Hindlimb muscle (tissue), 1 donor: ENCODE data around the gene FBLN5. TPM values are rescaled to one million over a fixed set of nuclear protein-coding genes. Genes with fewer than 3 reads are reported as not detected.
A peak's percentile ranks its signal among the peaks of the same experiment; 100 is the strongest.
"Not testable (repeated sequence)": the region's sequence is repeated elsewhere in the genome, so short reads cannot be mapped to it uniquely, and the experiment has no call there.

ENCODE experiments used
- DNase-seq: peaks from one replicate; pipeline ENCODE4 v3.0.0-alpha.2; 2013
- polyA plus RNA-seq: library from polyadenylated mRNA; unstranded; fragments of 120-200 nt; gene quantifications from one replicate; pipeline ENCODE4 v1.2.1, GENCODE V29; 2013; ENCODE audit not compliant: insufficient read length

Gene FBLN5
- polyA plus RNA-seq, 1 donor, result 53.0 TPM

DNA sequence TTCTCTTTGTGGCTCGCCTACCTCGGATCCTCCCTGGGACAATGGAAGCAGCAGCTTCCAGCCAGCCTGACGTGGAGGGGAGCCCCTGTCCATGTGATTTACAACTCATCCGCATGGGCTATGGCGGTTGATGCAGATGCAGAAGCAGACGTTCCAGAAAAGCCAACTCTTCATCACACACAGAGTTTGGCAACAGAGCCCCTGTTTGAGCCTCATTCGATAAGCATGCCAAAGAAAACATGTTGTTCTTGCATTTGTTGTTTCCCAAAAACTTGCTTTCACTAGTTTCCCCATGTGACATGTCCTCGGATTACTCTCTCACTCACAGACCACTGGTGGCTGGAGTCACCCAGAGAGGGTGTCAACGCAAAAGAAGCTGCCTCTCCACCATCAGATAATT lies 63.7 kb downstream of the FBLN5 start:
- DNase-seq, result peak; percentile 56

DNA sequence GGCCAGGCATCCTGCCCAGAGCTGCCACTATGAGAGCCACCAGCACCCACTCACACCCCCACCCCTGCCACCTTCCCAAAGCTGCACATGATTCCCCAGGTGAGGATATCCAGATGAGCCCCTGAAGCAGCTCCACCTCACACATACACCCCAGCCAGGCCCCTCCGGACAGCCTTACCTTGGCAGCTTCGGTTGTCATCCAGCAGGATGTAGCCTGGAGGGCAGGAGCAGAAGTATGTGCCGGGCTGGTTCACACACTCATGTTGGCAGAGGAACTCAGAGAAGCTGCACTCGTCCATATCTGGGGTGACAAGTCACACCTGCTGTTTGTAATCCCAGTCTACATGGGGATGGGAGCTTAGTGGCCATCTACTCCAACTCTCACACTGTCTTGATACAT lies 64.7 kb downstream of the FBLN5 start:
- no peak for DNase-seq

DNA sequence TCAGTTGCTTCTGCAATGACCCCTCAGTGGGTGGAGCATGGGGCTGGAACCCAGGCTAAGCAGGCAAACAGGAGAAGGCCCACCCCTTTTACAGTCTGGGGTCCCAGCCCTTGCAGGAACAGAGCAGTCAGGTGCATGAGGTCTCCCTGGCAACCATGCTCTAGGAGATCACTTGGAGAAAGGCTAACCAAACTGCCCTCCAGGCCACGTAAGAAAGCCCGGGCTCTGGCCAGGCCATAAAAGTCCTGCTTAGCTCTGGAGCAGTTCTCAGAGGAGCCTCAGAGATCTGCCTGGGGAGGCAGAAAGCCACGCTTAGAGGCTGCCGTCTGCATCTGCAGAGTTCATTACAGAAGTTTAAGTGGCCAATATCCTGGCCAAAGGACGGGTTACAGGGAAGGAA lies 65.1 kb downstream of the FBLN5 start:
- DNase-seq, result no peak

DNA sequence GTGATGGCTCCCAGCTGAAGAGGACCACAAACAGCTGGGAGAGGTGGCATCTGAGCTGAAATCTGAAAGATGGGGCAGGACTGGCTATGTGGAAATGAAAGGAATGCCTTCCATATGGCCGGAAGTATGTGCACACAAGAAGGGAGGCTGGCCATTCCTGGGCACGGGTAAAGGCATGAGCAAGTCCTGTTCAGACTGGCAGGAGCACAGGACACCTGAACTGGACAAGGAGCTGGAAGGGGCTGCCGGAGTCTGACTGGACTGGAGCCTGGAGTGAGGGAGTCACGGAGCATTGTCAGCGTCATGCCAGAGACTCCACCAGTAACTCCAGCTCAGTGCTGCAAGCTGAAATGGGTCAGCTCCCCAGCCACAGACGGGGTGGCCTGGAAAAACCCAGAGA lies 68.3 kb downstream of the FBLN5 start:
- DNase-seq, result no peak

DNA sequence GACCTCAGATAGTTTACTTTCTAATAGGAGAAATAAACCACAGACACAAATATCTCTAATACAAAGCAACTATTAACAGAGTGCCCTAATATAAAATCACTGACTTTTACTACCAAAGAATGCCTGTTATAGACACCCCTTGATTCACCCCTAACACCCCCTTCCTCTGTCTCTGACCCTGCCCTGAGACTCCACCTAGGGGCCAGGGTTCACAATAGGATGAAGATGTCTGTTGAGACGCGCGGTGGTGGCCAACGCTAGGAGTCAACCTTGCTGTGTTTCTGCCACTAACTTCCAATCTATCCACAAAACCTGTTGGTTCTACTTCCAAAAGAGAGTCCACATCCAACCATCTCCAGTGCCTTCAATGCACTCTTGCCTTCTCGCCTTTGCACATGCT lies 69.2 kb downstream of the FBLN5 start:
- DNase-seq, result no peak

DNA sequence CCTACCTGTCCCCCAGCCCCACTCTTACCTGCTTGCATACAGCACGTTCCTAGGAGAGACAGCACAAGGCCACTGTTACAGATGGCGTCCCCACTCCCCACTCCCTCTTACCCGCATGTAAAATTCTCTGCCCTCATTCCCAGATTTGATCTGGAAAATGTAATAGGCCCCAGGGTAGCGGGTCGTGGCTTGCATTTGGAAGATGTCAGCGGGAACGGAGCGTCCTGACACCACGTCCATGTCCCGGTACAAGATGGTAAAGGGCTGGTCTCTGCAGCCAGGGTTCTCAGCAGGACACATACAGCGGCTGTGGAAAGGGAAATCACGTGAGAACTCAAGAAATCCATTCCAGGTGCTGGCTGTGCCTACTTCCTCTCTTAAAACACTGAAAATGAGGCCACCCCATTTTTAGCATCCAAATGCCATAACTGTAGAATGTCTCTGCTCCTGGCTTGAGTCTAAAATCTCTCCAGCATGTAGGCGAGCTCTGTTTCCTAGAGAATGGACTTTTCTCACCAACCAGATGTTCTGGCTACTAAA lies 70.0 kb downstream of the FBLN5 start:
- no peak for DNase-seq

DNA sequence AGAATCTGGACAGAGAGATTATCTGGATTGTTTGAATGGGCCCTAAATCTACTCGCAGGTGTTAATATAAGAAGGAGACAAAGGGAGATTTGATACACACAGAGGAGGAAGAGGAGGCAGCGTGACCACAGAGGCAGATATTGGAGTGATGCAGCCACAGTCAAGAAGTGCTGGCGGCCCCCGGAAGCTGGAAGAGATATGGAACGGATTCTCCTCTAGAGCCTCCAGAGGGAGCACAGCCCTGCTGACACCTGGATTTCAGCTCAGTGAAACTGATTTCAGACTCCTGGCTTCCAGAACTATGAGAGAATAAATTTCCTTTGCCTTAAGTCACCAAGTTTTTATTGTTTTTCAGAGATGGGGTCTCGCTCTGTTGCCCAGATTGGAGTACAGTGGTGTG lies 71.0 kb downstream of the FBLN5 start:
- DNase-seq, result no peak

DNA sequence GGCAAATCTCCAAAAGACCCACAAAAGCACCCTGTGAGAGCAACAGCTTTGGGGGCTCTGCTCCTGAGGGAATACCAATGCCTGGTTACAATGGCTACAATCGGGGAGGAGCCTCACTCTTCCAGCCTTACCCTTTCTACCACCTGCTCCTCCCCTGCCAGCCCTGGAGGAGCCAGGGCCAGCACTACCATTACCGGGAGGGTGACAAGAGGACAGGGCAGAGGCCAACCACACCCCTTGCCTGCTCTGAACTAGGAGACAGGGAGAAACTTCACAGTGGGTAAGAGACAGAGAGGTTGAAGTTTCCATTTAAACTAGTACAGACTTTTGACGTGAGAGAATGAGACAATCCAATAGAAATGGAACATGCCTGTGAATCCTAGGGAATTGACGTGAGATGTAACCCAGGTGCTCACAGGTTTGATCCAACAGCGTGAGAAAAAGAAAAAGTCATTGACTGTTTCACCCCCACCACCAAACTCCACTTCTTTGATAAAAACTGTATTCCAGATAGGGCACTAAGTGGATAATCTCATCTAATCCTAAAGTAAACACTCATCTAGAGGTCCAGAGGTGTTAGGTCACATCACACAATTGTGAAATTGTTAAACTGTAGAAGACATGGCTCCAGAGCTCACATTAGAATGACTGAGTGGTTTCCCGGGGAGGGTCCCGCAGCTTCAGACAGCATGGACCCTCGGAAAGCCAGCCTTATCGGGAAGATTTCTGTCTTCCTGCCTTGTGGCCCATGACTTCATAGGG lies 71.8 kb downstream of the FBLN5 start:
- no peak for DNase-seq

DNA sequence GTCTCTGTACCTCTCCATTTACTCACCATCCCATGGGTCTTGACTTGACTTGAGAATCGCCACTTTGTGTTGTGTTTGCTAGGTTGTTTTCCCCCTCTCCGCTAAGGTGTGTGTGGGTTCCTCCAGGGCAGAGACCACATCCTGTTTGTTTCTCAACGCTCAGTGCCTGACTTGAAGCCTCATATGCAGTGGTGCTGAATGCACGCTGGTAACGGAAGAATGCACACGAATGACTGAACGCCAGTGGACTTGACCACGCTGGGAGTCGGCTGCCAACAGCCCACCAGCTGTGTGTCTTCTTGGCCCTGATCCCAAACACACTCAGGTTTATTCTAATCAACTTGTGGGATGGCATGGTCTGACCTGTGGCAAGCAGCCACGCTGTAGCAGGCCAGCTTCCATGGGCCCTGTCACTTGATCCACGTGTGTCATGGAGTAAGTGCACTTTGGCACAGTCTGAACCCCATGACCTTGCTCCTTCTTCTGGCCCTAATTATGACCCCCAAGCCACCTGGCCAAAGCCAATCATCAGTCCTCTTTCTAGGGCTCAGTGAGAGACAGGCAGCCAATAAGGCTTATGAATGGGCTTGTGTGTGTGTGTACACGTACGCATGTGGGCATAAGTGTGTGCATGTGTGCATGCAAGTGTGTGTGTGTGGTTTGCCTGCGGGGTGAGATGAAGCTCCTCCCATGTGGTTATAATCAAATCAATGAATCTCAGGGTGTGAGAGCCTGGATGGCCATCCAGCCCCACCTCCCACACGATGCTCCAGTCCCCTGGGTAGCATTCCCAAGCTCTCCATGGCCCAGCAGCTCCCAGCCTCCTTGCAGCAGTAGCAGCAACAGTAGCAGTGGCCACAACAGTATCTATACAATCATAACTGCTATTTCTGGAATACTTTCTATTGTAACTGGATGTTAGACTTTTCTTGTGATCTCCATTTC lies 73.8 kb downstream of the FBLN5 start:
- no peak for DNase-seq

DNA sequence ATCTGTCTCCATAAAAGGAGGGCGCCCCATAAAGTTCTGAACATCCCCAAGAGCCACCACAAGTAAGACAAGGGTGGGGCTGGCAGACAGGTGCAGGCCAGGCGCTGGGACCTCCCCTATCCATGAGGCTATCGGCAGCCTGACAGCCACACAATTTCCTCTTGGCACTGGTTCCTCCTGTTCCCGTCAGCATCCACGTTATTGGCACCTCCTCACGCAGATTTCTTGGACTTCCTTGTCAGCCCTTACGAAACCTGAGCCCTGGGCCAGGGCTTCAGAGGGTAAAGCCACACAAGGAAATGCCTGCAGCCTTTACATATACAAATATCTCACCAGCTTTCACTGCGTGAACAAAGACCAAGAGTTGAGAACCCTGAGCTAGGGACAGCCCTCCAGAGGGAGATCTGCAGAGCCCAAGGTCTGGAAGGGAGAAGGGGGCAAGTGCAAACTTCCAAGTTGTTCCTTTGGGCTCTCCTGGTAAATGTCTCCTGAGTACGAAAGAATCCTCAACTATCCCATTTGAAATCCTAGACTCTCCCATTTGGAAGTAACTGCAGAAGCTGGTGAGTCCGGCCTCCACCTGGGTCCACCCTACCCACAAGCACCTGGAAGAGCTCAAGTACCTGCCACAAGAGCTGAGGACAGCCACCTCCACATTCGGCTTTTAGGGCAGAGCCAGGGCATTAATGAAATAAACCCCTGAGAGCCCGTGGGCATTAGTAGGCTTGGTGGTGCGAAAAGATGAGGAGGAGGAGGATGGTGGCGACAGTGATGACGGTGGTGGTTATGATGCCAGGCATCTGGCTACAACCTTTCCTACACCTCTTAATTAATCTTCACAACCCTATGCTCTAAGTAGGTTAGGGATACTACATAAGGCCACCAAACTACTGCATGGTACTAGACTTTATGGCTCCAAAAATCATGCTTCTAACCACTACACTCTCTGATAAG lies 74.7 kb downstream of the FBLN5 start:
- peak; percentile 59 for DNase-seq

DNA sequence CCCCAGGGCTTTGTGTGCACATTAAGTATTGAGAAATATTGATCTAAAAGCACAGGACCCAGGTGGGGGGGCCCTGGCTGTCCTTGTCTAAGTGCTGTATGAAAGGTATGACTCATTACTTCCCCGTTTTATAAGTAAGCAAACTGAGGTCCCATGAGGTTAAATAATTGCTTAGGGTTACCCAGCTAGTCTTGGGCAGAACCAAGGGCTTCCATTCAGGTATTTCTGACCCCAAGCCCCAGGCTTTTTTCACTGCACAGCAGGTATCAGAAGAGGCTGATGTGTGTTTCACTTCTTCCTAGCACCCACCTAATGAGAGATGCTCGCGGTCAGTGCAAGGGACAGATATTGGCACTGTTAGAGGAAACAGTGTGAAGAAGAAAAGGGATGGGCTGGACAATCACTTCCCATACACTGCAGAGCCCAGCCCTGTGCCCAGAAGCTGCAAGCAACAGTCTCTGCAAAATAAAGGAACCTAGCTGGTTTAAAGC lies 75.4 kb downstream of the FBLN5 start:
- DNase-seq, result no peak

DNA sequence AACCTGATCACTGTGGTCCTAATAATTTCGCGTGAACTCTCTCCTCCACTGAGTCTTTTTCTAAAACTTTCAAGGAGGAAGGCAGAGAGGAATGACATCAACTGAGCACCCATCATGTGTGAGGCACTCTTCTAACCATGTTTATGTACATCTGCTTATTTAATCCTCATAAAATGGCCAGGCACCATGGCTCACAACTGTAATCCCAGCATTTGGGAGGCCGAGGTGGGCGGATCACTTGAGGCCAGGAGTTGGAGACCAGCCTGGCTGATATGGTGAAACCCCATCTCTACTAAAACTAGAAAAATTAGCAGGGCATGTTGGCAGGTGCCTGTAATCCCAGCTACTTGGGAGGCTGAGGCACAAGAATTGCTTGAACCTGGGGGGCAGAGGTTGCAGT lies 76.1 kb downstream of the FBLN5 start:
- DNase-seq, result not testable (repeated sequence)

DNA sequence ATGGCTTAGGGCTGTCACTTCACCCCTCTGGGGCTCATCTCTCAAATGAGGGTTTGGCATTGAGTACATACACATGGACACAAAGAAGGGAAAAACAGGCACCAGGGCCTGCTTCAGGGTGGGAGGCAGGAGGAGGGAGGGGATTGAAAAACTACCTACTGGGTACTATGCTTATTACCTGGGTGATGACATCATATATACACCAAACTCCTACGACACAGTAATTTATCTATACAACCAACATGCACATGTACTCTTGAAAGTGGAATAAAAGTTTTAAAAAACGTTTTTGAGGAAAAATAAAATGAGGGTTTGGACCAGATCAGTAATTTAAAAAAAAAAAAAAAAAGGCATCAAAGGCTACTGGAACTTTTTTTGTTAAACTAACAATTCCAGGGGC lies 76.6 kb downstream of the FBLN5 start:
- DNase-seq, result no peak

DNA sequence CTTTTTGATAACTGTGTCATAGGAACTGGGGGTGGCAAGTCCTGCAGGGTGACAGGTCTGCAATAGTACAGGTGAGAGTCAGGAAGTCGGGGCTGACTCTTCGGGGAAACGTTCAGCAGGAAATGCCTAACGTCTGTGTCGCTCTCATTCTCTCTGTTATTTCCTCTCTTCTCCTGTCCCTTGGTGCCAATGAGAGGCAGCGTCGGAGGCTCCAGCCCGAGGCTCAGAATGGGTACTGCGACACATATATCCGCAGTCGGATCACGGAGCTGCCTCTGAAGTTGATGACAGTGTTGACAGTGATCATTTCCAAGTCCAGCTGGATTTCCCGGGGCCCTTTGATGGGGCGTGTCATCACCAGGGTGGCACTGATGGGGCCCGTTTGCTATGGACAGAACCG lies 77.5 kb downstream of the FBLN5 start:
- DNase-seq, result no peak

DNA sequence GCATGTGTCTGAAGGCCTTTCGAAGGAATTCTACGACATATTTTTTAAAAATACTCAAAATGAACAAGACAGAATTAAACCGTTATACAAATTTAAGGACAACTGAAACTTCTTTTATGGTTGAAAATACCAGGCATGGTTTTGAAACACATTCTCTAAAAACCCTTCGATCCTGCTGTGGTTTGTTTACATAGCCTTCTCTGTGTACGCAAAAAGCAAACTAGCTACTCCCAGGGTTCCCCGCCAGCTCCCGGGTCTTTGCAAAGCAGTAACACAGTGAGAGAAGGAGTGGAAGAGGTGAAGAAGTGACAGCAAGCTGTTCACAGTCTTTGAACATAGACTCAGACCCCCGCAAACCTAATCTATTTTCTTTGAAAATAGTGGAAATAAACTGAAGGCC lies 77.9 kb downstream of the FBLN5 start:
- no peak for DNase-seq

DNA sequence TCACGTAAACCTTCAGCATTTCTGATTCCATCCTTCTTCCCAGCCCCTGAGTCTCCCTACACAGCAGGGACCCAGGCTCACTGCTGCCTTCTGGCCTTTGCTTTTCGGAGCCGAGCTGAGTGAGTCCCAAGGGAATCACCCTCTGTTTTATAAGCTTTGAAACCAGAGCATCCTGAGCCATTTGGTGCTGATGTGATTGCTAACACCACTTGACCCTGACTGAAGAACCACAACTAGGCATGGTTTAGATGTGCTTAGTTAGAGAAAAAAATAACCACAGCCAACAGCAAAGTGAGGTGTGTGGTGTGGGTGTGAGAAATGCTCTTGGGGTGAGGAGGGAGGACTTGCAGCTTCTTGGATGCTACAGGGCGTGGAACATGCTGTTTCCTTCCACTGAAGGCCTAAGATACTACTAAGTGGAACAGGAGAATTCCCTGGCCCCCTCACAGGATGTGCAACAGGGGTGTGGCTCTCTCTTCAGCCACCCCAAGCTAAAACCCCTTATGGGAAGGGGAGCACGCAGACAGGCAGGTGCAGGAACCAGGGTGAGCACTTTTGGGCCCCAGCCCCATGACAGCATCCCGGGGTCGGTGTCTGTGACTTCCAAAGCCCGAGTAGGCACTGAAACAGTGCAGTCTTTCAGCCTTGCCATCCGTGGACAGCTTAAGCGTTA lies 80.0 kb downstream of the FBLN5 start, which contains the start of gene TC2N:
TC2N (minus strand) TSS at position 221 of the 673 bp plus-strand sequence. CDS start 53,767 bp downstream, outside the sequence.
- DNase-seq, result no peak

DNA sequence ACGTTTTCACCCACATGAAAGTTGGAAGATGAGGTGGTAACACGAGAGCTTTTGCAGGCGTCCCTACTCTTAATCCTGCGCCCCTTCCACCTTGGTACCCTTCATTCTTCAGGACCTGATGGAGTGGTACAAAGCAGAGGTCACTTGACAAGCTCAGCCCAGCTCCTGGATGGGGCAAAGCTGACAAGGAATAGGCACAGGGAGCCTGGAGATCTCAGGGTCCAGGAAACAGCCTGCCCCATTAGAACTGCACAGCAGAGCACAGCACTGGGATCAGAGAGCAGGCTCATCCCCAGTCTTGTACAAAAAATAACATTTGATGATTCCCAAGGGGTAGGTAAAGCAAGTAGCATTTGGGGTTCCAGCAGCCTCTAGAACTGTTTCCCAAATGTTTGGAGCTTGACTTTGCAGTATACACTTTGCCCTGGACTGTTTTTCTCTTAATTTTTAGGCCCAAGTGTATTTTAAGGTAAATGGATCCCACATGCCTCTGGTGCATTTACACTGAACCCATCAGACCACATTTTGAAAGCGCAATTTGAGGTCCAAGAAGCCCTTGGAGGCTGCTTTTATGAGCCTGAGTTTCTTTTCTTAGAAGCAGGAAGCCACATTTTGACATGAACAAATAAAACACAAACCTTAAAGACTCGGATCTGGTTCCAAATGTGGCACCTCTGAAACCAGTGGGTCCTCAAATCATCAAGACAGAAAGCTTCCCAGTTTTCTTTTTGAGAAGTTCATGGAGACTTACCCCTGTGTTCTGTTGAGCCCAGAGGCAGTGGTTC lies 80.8 kb downstream of the FBLN5 start:
- no peak for DNase-seq

DNA sequence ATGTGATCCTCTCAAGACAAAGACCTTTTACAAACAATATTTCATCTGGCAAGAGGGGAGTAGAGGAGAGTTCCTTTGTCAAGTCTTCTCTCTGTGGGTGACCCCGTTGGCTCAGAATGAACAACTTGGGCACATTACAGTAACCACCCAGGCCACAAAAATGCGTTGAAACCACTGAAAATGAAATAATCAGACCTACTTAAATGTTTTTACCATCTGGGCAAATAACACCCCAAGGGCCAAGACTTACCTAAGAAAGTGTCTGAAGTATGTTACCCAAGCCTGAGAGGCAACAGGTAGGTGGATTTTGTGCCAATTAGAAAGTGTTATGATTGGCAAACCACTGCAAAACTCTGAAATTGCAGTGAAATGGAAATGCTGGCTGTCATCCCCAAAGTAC lies 81.4 kb downstream of the FBLN5 start:
- no peak for DNase-seq

DNA sequence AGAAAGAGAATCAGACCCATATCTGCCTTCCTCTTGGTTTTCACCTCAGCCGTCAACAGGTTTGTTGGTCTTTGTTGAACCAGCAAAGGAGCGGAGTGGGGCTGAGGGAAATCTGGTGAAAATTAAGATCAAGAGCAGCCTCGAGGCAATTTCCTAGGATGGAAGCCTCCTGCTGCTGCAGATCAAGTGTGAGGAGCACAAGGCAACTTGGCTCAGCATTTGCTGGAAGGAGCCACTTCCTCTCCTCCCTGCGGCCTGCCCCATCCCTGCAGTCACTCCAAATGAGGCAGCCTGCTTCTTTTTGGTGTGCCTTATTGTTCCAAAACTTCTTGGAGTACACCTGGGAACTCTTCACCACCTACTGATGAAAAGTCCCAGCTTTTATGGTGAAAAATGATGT lies 85.1 kb downstream of the FBLN5 start:
- DNase-seq, result no peak

DNA sequence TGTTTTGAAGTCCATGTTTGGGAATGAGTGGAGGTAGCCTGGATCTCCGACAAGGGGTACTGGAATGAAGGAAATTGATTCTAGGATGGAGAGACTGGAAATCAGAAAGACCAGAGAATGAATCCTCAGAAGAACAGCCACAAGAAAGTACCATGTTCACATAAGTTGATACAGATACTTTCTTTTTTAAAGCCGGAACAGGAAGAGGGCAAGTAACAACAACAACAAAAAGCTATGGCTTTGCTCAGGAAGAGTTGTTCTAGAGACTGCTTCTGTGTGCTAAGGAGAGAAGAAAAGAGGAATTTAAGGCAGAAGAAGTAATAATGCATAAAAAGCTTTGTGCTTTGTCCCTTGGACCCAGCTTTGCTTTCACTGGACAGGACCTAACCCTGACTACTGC lies 86.4 kb downstream of the FBLN5 start:
- DNase-seq, result no peak

DNA sequence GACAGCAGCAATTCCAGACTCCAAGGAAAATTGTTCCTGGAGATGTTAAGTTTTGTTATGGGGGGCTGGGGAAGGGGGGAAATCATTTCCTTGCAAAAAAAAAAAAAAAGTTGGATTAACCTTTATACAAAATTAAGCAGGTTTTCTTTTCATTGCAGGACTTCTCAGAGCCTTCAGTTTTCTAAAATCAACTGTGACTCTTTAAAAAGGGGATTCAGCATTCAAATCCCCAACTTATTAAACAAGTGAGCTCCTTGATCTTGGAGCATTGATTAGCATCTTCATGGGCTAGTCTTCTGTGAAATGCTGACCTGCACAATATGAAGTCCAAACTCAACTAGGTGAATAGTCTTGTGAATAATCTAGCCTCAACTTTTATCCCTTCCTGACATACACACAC lies 87.3 kb downstream of the FBLN5 start:
- DNase-seq, result no peak
